Suprapubic skin (tissue), 4 donors: ENCODE measurements around the gene SLC22A23.

Experiments used
- CTCF ChIP-seq, 2 donors: fragments of 200-600 bp in 1 of 2; fragments of 450-650 bp in 1 of 2; sonication (generic) in 1 of 2; IDR thresholded peaks; one replicate each; pipeline ENCODE4 v1.5.1; 2016 to 2019; ENCODE audit warnings: antibody characterized with exemption in 2 of 2, mild to moderate bottlenecking in 1 of 2, moderate library complexity in 1 of 2
- EP300 ChIP-seq: sonication (generic); formaldehyde crosslinking; IDR thresholded peaks from one replicate; pipeline ENCODE4 v1.6.1; 2017; ENCODE audit warnings: antibody characterized with exemption
- POLR2A ChIP-seq, 2 donors: fragments of 450-650 bp; IDR thresholded peaks; one replicate each; pipeline ENCODE4 v1.6.1; 2017; ENCODE audit warnings: antibody characterized with exemption in 2 of 2, mild to moderate bottlenecking in 2 of 2, moderate library complexity in 2 of 2
- POLR2AphosphoS5 ChIP-seq, 3 donors: sonication (generic); formaldehyde crosslinking; IDR thresholded peaks; one replicate each; pipeline ENCODE4 v1.6.1; 2017; ENCODE audit warnings: antibody characterized with exemption in 3 of 3

DNA sequence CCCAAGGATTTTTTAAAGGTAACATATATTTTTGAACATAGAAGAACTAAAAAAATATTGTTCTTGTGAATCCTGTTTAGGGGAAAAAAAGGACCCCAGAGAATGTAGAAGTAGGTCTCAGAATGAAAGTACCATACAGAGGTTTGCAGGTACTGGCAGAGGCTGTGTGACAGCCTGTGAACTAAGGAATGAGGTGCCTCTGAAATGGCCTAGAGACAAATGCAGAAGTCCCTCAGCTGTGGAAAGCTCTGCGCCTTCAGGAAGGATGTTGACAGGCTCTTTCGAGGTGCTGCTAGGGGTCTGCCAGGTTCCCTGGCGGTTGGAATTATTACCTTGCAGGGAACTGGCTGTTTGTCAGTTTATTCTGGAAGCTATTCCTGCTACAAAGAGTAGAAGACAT is 220.8 kb downstream of the SLC22A23 start:
- TF ChIP-seq CTCF (IDR thresholded peaks at IDR 0.05) (no peak), POLR2A (IDR thresholded peaks at IDR 0.05) (no peak), POLR2AphosphoS5 (IDR thresholded peaks at IDR 0.05) (no peak), EP300 (no peak)
